Esophagus muscularis mucosa (tissue), 4 donors: ENCODE measurements around the gene DNMBP. TPM values are rescaled to one million over a fixed set of nuclear protein-coding genes. Genes with fewer than 3 reads are reported as not detected.

Experiments
- DNase-seq: peaks from one replicate; pipeline ENCODE4 v3.0.0-alpha.2; 2017; ENCODE audit errors: extremely low spot score
- H3K27ac ChIP-seq, 4 donors: fragments of 200-600 bp; sonication (generic); replicated peaks in 1 of 4; 1 replicate in 3 of 4; 2 replicates in 1 of 4; pipeline ENCODE4 v1.5.1; 2016 to 2019; ENCODE audit warnings: mild to moderate bottlenecking in 1 of 4
- H3K27me3 ChIP-seq, 4 donors: fragments of 200-600 bp; sonication (generic); one replicate each; pipeline versions ENCODE4 v1.5.1 to v1.6.0; 2016 to 2019
- H3K36me3 ChIP-seq, 4 donors: fragments of 200-600 bp; sonication (generic); one replicate each; pipeline ENCODE4 v1.5.1; 2016 to 2019
- H3K4me1 ChIP-seq, 4 donors: fragments of 200-600 bp; sonication (generic); one replicate each; pipeline ENCODE4 v1.5.1; 2016 to 2019
- H3K4me3 ChIP-seq, 4 donors: fragments of 200-600 bp; sonication (generic); 1 replicate in 2 of 4; 2 replicates in 2 of 4; pipeline ENCODE4 v1.5.1; 2016 to 2019; ENCODE audit warnings: mild to moderate bottlenecking in 4 of 4, moderate library complexity in 1 of 4
- H3K9me3 ChIP-seq, 4 donors: fragments of 200-600 bp; sonication (generic); 1 replicate in 3 of 4; 2 replicates in 1 of 4; pipeline ENCODE4 v1.5.1; 2016 to 2019
- CTCF ChIP-seq, 3 experiments: fragments of 200-600 bp in 2 of 3; fragments of 450-650 bp in 1 of 3; sonication (generic) in 2 of 3; IDR thresholded peaks; one replicate each; pipeline ENCODE4 v1.5.1; 2017 to 2019; ENCODE audit warnings: antibody characterized with exemption in 3 of 3, mild to moderate bottlenecking in 2 of 3, moderate library complexity in 1 of 3
- EP300 ChIP-seq: sonication (generic); formaldehyde crosslinking; IDR thresholded peaks from one replicate; pipeline ENCODE4 v1.6.1; 2017; ENCODE audit warnings: antibody characterized with exemption
- POLR2A ChIP-seq: fragments of 450-650 bp; IDR thresholded peaks from one replicate; pipeline ENCODE4 v1.6.1; 2017; ENCODE audit warnings: antibody characterized with exemption, moderate library complexity, mild to moderate bottlenecking, low read depth
- POLR2AphosphoS5 ChIP-seq, 2 donors: sonication (generic); formaldehyde crosslinking; IDR thresholded peaks; one replicate each; pipeline ENCODE4 v1.6.1; 2017; ENCODE audit warnings: antibody characterized with exemption in 2 of 2
- WGBS: methylation state at CpG from one replicate; pipeline ENCODE4 v1.1.5; 2018; 5-methylcytosine and 5-hydroxymethylcytosine counted together
- intact Hi-C: fragments of 100-400 bp; cut with DNase I; formaldehyde crosslinking; loops from one replicate; pipeline ENCODE4 v1.15.1; 2023
- total RNA-seq, 4 donors: library from RNA; depleted of rRNA; stranded (reverse); fragments of >200 nt; gene quantifications; one replicate each; pipeline versions ENCODE4 v1.1.0 to v1.2.1, GENCODE V29; 2016

Gene DNMBP
- total RNA-seq, 4 donors from 2014 or later, result 14.5 to 21.6 (median 17.4) TPM

GRCh38 chr10:99917963-99918825 is 91.6 kb downstream of the DNMBP start:
- no peaks in the 10 kb centered on the region for H3K9me3 ChIP-seq
- H3K4me3 ChIP-seq, result peak overlapping the region; percentile 32 to 51 (median 41)
- intact Hi-C loops, result no loop called here
- H3K27ac ChIP-seq, result peak overlapping the region; percentile 63 to 81 (median 68)
- DNase-seq, result no peak
- WGBS, result 18% methylated on average over 10 of the region's 10 CpGs
- TF ChIP-seq POLR2AphosphoS5 (IDR thresholded peaks at IDR 0.05), result no peak
- no peak for TF ChIP-seq POLR2A
- TF ChIP-seq CTCF (IDR thresholded peaks at IDR 0.05), result no peak
- no peak for TF ChIP-seq EP300
- peaks cover 10 to 39% (median 28%) of the 10 kb centered on the region in 4 donors for H3K4me1 ChIP-seq
- H3K36me3 ChIP-seq, result peaks cover 0 to 4% (median 0%) of the 10 kb centered on the region in 4 donors
- H3K27me3 ChIP-seq, result no peaks in the 10 kb centered on the region

- TF ChIP-seq CTCF (IDR thresholded peaks at IDR 0.05) (no peak), POLR2A (no peak), EP300 (no peak), POLR2AphosphoS5 (IDR thresholded peaks at IDR 0.05) (no peak)
- H3K4me1 ChIP-seq, result peaks cover 22 to 47% (median 41%) of the 10 kb centered on the region in 4 donors
- no peaks in the 10 kb centered on the region for H3K27me3 ChIP-seq
- H3K36me3 ChIP-seq, result peaks cover 0 to 4% (median 0%) of the 10 kb centered on the region in 4 donors
- intact Hi-C loops, result no loop called here
- H3K4me3 ChIP-seq, result no peak overlapping the region
- H3K9me3 ChIP-seq, result no peaks in the 10 kb centered on the region
- no peak for DNase-seq
- H3K27ac ChIP-seq, result no peak overlapping the region
- 88% methylated on average over 5 of the region's 5 CpGs for WGBS
Measured at GRCh38 chr10:99916776-99917175, 93.0 kb downstream of the DNMBP start.

- H3K27me3 ChIP-seq, result no peaks in the 10 kb centered on the region
- no peak overlapping the region for H3K27ac ChIP-seq
- 96% methylated on average over 6 of the region's 6 CpGs for WGBS
- DNase-seq, result no peak
- H3K4me1 ChIP-seq, result peaks cover 22 to 46% (median 38%) of the 10 kb centered on the region in 4 donors
- no peak for TF ChIP-seq EP300
- no peak for TF ChIP-seq POLR2AphosphoS5 (IDR thresholded peaks at IDR 0.05)
- no peak for TF ChIP-seq CTCF (IDR thresholded peaks at IDR 0.05)
- TF ChIP-seq POLR2A, result no peak
- intact Hi-C loops, result no loop called here
- H3K9me3 ChIP-seq, result no peaks in the 10 kb centered on the region
- no peak overlapping the region for H3K4me3 ChIP-seq
- H3K36me3 ChIP-seq, result peaks cover 0 to 4% (median 0%) of the 10 kb centered on the region in 4 donors
Measured at GRCh38 chr10:99915414-99915813, 94.3 kb downstream of the DNMBP start.

GRCh38 chr10:99914236-99914635 is 95.5 kb downstream of the DNMBP start:
- WGBS, result 91% methylated on average over 3 of the region's 3 CpGs
- Histone ChIP-seq H3K4me3 (no peak overlapping the region), H3K4me1 (peaks cover 22 to 50% (median 41%) of the 10 kb centered on the region in 4 donors), H3K27ac (no peak overlapping the region), H3K9me3 (no peaks in the 10 kb centered on the region), H3K27me3 (no peaks in the 10 kb centered on the region), H3K36me3 (peaks cover 0 to 4% (median 0%) of the 10 kb centered on the region in 4 donors)
- no peak for DNase-seq
- TF ChIP-seq POLR2AphosphoS5 (IDR thresholded peaks at IDR 0.05) (no peak), EP300 (no peak), CTCF (IDR thresholded peaks at IDR 0.05) (no peak), POLR2A (no peak)
- intact Hi-C loops, result no loop called here
